Measurements from ENCODE around the gene ATG2A. TPM values are rescaled to one million over a fixed set of nuclear protein-coding genes. Genes with fewer than 3 reads are reported as not detected.

Gene ATG2A
- total and polyA plus RNA-seq, 2 donors (not counting 3 experiments of a cell fraction or from before 2014, with no cell fraction given) = 13.4 to 24.3 TPM

- no peaks in the 10 kb centered on the region for H4K20me1 ChIP-seq (replicated peaks; ENCODE audit: control insufficient read depth, extremely low read depth, insufficient read depth, low read length)
- H3K9ac ChIP-seq (replicated peaks; ENCODE audit: extremely low read depth, insufficient read depth, low read length) = no peak overlapping the region
- H3K4me2 ChIP-seq (ENCODE audit: insufficient read depth, low read length) = no peak overlapping the region
- H3K9me3 ChIP-seq (replicated peaks; ENCODE audit: control insufficient read depth, insufficient read depth, low read length) = no peaks in the 10 kb centered on the region
- H2AFZ ChIP-seq (ENCODE audit: low read depth, low read length) = no peak overlapping the region
- no peaks in the 10 kb centered on the region for H3K4me1 ChIP-seq (ENCODE audit: control insufficient read depth, extremely low read depth, insufficient read depth, low read length)
- H3K4me3 ChIP-seq (replicated peaks in 1 of 3; ENCODE audit: insufficient read depth in 1 of 3, low read depth in 1 of 3, low read length in 3 of 3) = no peak overlapping the region
- no peaks in the 10 kb centered on the region for H3K9me1 ChIP-seq (replicated peaks; ENCODE audit: control insufficient read depth, extremely low read depth, insufficient read depth, low read length)
- no peaks in the 10 kb centered on the region for H3K79me2 ChIP-seq (ENCODE audit: control insufficient read depth, insufficient read depth, low read length)
- CTCF ChIA-PET = interaction anchor here (9.4 kb wide), 1 partner anchor 50 kb away, joined by 168 read pairs; the partner anchor contains the start of gene CDC42BPG
- FAIRE-seq = no peak
- POLR2A ChIA-PET = no interaction called here
- H3K27ac ChIP-seq (ENCODE audit: insufficient read depth, low read depth, low read length) = no peak overlapping the region
- TF ChIP-seq MYC (IDR thresholded peaks at IDR 0.05; ENCODE audit: low read depth, low read length) (no peak), POLR2A (IDR thresholded peaks at IDR 0.05; ENCODE audit: low read depth, low read length) (no peak), JUN (IDR thresholded peaks at IDR 0.05; ENCODE audit: borderline replicate concordance, insufficient read depth, insufficient read length, low read depth) (no peak), MAX (IDR thresholded peaks at IDR 0.05; ENCODE audit: insufficient read depth, insufficient read length) (no peak), FOS (IDR thresholded peaks at IDR 0.05; ENCODE audit: borderline replicate concordance, insufficient read depth, low read length) (no peak), CTCF (IDR thresholded peaks at IDR 0.05; ENCODE audit: extremely low read depth in 1 of 2, insufficient read depth in 1 of 2, low read depth in 1 of 2, low read length in 2 of 2) (no peak), EZH2 (IDR thresholded peaks at IDR 0.05; ENCODE audit: borderline replicate concordance, low read depth, low read length, severe bottlenecking) (no peak), POLR2AphosphoS5 (IDR thresholded peaks at IDR 0.05; ENCODE audit: insufficient read depth, low read depth, low read length) (no peak), GATA2 (IDR thresholded peaks at IDR 0.05; ENCODE audit: insufficient read depth, insufficient read length, low read depth, low read length) (no peak)
- H3K36me3 ChIP-seq (ENCODE audit: control insufficient read depth in 2 of 2, extremely low read depth in 1 of 2, insufficient read depth in 2 of 2, low read length in 2 of 2) = peaks cover 0 to 35% of the 10 kb centered on the region in 2 experiments
- no TSS peak for BruUV-seq (replicated peaks)
- no peaks in the 10 kb centered on the region for H3K27me3 ChIP-seq (ENCODE audit: control insufficient read depth in 2 of 2, insufficient read depth in 2 of 2, low read length in 2 of 2)
- DNase-seq (ENCODE audit: low read depth, low spot score) = no peak
- intact Hi-C loops (cut with micrococcal nuclease) = no loop called here
- dilution Hi-C loops (cut with MboI; ENCODE audit: extremely low pct_ligation_motif_present, low sequenced_read_pairs) = loop anchor here (10.0 kb wide), 1 partner anchor 53 kb away; the partner anchor contains the start of gene CDC42BPG
Observed at GRCh38 chr11:64897381-64898075, 19.5 kb downstream of the ATG2A start.
